ENCODE data around the gene NUF2.
"Not testable (repeated sequence)": the region's sequence is repeated elsewhere in the genome, so short reads cannot be mapped to it uniquely, and the experiment has no call there.

The NUF2 gene

DNA sequence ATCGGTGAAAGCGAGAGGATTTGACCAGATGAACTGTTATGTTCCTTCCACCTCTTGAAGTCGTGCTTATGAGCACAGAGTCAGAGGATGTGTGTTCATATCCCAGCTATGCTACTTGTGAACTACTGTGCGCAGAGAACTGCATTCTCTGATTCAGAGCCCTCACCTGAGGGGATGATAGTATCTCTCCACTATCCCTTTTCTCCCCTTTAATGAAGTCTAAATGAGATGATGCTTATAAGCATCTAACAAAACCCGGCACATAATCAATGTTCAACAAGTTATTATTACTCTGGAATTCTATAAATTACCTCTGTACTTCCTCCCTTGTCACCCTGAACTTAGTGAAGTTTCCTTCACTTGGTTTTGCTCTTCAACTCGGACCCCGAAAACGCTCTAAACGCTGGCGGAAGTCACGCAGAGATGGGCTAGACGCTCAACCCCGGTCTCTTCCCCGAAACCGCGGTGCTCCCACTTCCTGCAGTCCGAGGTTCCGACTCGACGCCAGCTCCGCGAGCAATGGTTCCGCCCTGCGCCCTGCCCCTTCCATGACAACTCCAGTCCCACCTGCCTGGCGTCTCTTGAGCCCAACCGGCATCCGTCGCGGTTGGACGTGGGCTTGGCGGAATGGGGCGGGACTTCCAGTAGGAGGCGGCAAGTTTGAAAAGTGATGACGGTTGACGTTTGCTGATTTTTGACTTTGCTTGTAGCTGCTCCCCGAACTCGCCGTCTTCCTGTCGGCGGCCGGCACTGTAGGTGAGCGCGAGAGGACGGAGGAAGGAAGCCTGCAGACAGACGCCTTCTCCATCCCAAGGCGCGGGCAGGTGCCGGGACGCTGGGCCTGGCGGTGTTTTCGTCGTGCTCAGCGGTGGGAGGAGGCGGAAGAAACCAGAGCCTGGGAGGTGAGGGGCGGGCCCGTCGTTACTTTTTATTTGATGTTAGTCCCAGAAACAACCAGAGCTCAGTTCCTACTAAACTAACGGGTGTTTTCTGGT lies at the start of gene NUF2:
Gene NUF2 (plus strand): TSS at position 644 of the 995 bp plus-strand sequence. CDS start 4,098 bp downstream, outside the sequence.
- DNase-seq (ENCODE audit: low read depth, low spot score): peak; percentile 91

- no peak for DNase-seq (ENCODE audit: low read depth, low spot score)
These were observed 47.9 kb upstream of the NUF2 start for GRCh38 chr1:163273766-163274441.

GRCh38 chr1:163275222-163275621 lies 46.5 kb upstream of the NUF2 start:
- no peak for DNase-seq (ENCODE audit: low read depth, low spot score)

DNA sequence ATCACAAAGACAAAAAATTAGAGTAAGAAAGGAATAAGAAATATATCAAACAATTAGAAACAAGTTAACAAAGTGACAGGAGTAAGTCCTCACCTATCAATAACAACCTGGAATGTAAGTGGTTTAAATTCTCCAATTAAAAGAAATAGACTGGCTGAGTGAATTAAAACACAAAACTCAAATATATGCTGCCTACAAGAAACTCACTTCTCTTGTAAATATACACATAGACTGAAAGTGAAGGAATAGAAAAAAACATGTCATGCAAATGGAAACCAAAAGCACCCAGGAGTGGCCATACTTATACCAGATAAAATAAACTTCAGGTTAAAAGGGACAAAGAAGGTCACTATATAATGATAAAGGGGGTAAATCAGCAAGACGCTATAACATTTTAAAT lies 43.2 kb upstream of the NUF2 start:
- no peak for DNase-seq (ENCODE audit: low read depth, low spot score)

- not testable (repeated sequence) for DNase-seq (ENCODE audit: low read depth, low spot score)
These were observed 36.9 kb upstream of the NUF2 start for GRCh38 chr1:163284867-163285266.

DNA sequence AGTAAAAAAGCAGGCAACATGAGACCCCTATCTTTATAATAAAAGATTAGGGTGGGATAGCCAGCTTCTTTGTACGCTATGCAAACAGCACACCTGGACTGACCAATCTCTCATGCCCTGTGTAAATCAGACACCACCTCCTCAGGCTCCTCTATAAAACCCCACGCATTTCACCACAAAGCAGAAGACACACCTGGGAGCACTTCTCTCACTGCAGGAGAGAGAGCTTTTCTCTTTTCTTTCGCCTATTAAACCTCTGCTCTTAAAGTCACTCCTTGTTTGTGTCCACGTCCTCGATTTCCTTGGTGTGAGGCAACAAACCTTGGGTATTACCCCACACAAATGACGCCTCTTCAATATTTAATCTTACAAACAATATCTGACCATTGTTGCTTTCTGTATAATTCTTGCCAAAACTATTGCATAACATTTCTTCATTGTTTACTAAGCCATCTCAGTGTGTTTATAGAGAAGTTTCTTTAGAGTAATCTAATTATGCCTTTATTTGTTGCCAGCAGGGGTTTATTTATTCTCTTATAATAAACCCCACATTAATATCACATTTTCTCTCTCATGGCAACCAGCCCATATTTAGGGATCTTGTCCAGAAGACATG lies 31.6 kb upstream of the NUF2 start:
- DNase-seq (ENCODE audit: low read depth, low spot score): no peak

DNA sequence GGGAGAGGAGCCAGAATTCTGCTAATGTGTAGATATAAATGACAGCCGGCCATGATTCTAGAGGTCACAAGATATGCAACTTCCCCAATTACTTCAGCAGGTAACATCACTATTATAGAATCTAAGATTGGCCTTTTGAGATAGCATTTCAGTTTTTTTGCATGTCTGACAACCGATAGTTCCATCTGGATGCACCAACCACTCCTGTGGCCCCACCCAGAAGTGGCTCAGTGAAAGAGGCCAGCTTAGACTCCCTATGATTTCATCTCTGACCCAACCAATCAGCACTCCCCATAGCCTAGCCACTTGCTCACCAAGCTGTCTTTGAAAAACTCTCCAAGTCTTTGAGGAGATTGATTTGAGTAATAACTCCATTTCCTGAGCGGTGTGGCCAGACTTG lies 30.3 kb upstream of the NUF2 start:
- no peak for DNase-seq (ENCODE audit: low read depth, low spot score)

GRCh38 chr1:163292153-163292552 lies 29.6 kb upstream of the NUF2 start:
- not testable (repeated sequence) for DNase-seq (ENCODE audit: low read depth, low spot score)

- DNase-seq (ENCODE audit: low read depth, low spot score): not testable (repeated sequence)
These were observed 28.3 kb upstream of the NUF2 start for GRCh38 chr1:163293497-163293896.

DNA sequence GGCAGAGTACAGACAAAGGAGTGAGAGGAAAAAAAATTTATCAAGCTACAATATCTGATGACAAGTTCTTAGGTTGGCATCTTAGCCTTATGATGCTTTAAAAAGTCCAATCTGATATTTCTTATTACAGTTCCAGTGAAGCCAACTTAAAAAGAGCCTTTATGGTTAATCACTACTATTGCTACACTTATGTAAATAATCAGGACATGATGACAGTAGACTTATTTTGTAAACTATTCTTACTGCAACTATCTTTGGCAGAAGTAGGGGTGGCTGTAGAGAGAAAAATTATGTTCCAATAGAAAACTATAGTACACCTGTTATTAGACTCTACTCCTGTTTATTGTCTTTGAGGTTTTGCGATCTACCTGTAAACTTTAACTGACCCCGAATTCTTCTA lies 25.8 kb upstream of the NUF2 start:
- no peak for DNase-seq (ENCODE audit: low read depth, low spot score)

DNA sequence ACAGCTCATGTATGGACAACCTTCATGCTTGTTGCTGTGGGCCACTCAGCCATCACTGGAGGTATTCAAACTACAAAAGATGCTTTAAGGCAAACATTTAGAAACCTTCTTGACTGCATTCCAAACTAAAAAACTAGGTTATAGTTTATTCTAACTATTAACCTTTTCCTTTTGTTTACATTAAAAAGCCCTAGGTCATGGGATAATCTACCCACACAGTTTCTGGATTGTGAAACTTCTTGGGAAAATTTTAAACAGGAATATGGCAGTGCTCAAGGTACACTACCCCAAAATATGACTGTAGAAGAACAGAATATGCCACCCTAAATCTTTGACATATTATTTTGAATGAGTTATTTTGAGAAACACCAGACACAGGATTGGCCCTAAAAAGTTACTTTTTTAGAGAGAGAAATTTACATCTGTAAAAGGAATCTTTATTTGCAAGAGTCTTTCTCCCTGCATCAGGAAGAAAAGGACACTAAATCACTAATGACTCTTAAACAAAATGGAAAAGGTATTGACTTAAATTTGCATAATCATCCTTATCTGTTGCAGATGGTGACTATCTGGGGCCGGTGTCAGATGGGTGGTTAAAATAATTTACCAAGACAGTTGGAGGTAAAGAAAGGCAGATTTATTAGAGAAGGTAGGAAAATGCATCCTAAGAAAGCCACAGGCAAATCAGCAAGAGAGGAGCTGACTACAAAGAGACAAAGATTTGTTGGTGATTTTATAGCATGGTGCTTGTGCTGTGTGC lies 25.1 kb upstream of the NUF2 start:
- no peak for DNase-seq (ENCODE audit: low read depth, low spot score)

GRCh38 chr1:163298365-163298764 lies 23.4 kb upstream of the NUF2 start:
- DNase-seq (ENCODE audit: low read depth, low spot score): no peak

- no peak for DNase-seq (ENCODE audit: low read depth, low spot score)
These were observed 21.2 kb upstream of the NUF2 start for GRCh38 chr1:163300568-163300967.

GRCh38 chr1:163303561-163303960 lies 18.2 kb upstream of the NUF2 start:
- no peak for DNase-seq (ENCODE audit: low read depth, low spot score)

- DNase-seq (ENCODE audit: low read depth, low spot score): no peak
These were observed 16.3 kb upstream of the NUF2 start for GRCh38 chr1:163305441-163305840.

- no peak for DNase-seq (ENCODE audit: low read depth, low spot score)
These were observed 14.1 kb upstream of the NUF2 start for GRCh38 chr1:163307479-163308171.

DNA sequence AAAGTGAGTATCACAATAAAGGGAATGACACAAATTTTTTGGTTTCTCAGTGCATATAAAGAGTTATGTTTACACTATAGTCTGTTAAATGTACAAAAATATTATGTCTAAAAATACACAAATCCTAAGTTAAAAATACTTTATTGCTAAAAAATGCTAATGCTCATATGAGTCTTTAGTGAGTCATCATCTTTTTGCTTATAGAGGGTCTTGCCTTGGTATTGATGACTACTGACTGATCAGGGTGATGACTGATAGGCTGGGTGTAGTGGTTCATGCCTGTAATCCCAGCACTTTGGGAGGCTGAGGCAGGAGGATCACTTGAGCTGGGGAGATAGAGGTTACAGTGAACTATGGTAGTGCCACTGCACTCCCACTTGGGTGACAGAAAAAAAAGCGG lies 12.9 kb upstream of the NUF2 start:
- DNase-seq (ENCODE audit: low read depth, low spot score): no peak

- DNase-seq (ENCODE audit: low read depth, low spot score): no peak
These were observed 5.9 kb upstream of the NUF2 start for GRCh38 chr1:163315773-163316374.

DNA sequence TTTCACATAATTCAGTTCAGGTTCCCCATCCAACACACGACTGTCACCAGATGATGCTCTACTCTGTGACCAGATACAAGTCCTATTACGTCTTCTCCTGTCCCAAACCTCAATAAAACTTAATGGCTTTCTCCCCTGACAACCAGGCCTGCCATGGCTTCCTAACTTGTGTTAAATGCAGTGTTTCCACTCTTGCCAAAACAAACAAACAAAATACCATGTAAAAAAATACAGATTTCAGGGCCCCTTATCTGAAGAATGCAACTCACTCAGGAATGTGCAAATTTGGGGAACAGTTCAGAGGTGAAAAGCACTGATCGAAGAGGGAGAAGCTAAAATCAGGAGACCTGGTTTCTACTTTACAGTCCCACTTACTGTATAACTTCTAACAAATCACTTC lies 863 bp upstream of the NUF2 start:
- DNase-seq (ENCODE audit: low read depth, low spot score): no peak

GRCh38 chr1:163323339-163323738 lies 1.6 kb downstream of the NUF2 start:
- DNase-seq (ENCODE audit: low read depth, low spot score): not testable (repeated sequence)

- DNase-seq (ENCODE audit: low read depth, low spot score): no peak
These were observed 9.4 kb downstream of the NUF2 start for GRCh38 chr1:163331116-163331515.
